WTC11 (cell line): ENCODE data around the gene RSRC1. TPM values are rescaled to one million over a fixed set of nuclear protein-coding genes. Genes with fewer than 3 reads are reported as not detected.

Experiments
- ATAC-seq: fragments of 200-7000 bp; cut with Tn5 transposase; 2 replicates; pipeline ENCODE4 v1.10.0; 2021; ENCODE audit warnings: mild to moderate bottlenecking, moderate library complexity
- CTCF ChIA-PET: fragments of 300-600 bp; sonication (Branson Sonifier 250); formaldehyde crosslinking; loops from one replicate; lab custom pipeline; 2021; ENCODE audit warnings: antibody characterized with exemption; lab: Charles Lee
- POLR2A ChIA-PET: fragments of 350-600 bp; sonication (Branson Sonifier 250); formaldehyde crosslinking; loops from one replicate; lab custom pipeline; 2021; ENCODE audit warnings: antibody characterized with exemption; lab: Charles Lee
- DNase-seq: peaks from one replicate; pipeline ENCODE4 v3.0.0; 2021; ENCODE audit warnings: low spot score
- H3K27ac Mint-ChIP-seq: 2 replicates; pipeline ENCODE4 v1.8.0; 2021; ENCODE audit warnings: mixed read lengths
- H3K27me3 Mint-ChIP-seq: 2 replicates; pipeline ENCODE4 v1.8.0; 2021; ENCODE audit warnings: low read depth, mild to moderate bottlenecking, moderate library complexity, mixed read lengths
- H3K36me3 Mint-ChIP-seq: 2 replicates; pipeline ENCODE4 v1.8.0; 2021; ENCODE audit warnings: mixed read lengths
- H3K4me1 Mint-ChIP-seq: 2 replicates; pipeline ENCODE4 v1.8.0; 2022; ENCODE audit warnings: mixed read lengths
- H3K4me3 Mint-ChIP-seq: 2 replicates; pipeline ENCODE4 v1.8.0; 2021; ENCODE audit warnings: mild to moderate bottlenecking, moderate library complexity, mixed read lengths
- H3K9me3 Mint-ChIP-seq: 2 replicates; pipeline ENCODE4 v1.8.0; 2021; ENCODE audit warnings: mixed read lengths
- AR ChIP-seq: fragments of 250-450 bp; sonication (Bioruptor Pico); IDR thresholded peaks from 2 replicates; pipeline ENCODE4 v1.9.0; 2021; ENCODE audit warnings: mild to moderate bottlenecking
- ATF6 ChIP-seq: sonication (generic); formaldehyde crosslinking; IDR thresholded peaks from 2 replicates; pipeline ENCODE4 v1.8.1; 2023; ENCODE audit warnings: mild to moderate bottlenecking, missing genetic modification reagents
- CBFB ChIP-seq: sonication (generic); formaldehyde crosslinking; IDR thresholded peaks from 2 replicates; pipeline ENCODE4 v1.8.1; 2022; ENCODE audit warnings: mild to moderate bottlenecking, low read depth, missing genetic modification reagents
- CDX4 ChIP-seq: fragments of 250-450 bp; sonication (Bioruptor Pico); IDR thresholded peaks from 2 replicates; pipeline ENCODE4 v1.9.0; 2021; ENCODE audit warnings: moderate library complexity, mild to moderate bottlenecking, inconsistent platforms, borderline replicate concordance
- CTCF ChIP-seq: fragments of 200-600 bp; IDR thresholded peaks from 2 replicates; pipeline ENCODE4 v1.8.0; 2022; ENCODE audit warnings: antibody characterized with exemption
- E2F5 ChIP-seq: sonication (generic); formaldehyde crosslinking; IDR thresholded peaks from 2 replicates; pipeline ENCODE4 v1.8.1; 2022; ENCODE audit warnings: mild to moderate bottlenecking, moderate library complexity, missing genetic modification reagents
- ELF4 ChIP-seq: sonication (generic); formaldehyde crosslinking; IDR thresholded peaks from 2 replicates; pipeline ENCODE4 v1.8.1; 2022; ENCODE audit warnings: low read depth, mild to moderate bottlenecking, moderate library complexity, missing genetic modification reagents
- GTF2I ChIP-seq: fragments of 250-450 bp; sonication (Bioruptor Pico); conservative IDR thresholded peaks from 2 replicates; pipeline ENCODE4 v1.4.0; 2021; ENCODE audit warnings: mild to moderate bottlenecking
- NFATC4 ChIP-seq: fragments of 250-450 bp; sonication (Bioruptor Pico); IDR thresholded peaks from 2 replicates; pipeline ENCODE4 v1.9.0; 2021; ENCODE audit warnings: mild to moderate bottlenecking
- NFYB ChIP-seq: sonication (generic); formaldehyde crosslinking; conservative IDR thresholded peaks from 2 replicates; pipeline ENCODE4 v1.8.0; 2022; ENCODE audit warnings: low read depth, missing genetic modification reagents
- OVOL2 ChIP-seq: fragments of 250-450 bp; sonication (Bioruptor Pico); IDR thresholded peaks from 2 replicates; pipeline ENCODE4 v1.9.0; 2021; ENCODE audit warnings: mild to moderate bottlenecking, borderline replicate concordance
- PRRX2 ChIP-seq: fragments of 250-450 bp; sonication (Bioruptor Pico); IDR thresholded peaks from 2 replicates; pipeline ENCODE4 v1.8.0; 2021; ENCODE audit warnings: mild to moderate bottlenecking
- TCF7 ChIP-seq: sonication (generic); formaldehyde crosslinking; IDR thresholded peaks from 2 replicates; pipeline ENCODE4 v1.8.0; 2022; ENCODE audit warnings: mild to moderate bottlenecking, low read depth, missing genetic modification reagents, moderate library complexity
- ZNF121 ChIP-seq: sonication (generic); formaldehyde crosslinking; IDR thresholded peaks from 2 replicates; pipeline ENCODE4 v1.8.0; 2023; ENCODE audit warnings: missing genetic modification reagents
- ZNF138 ChIP-seq: sonication (generic); formaldehyde crosslinking; conservative IDR thresholded peaks from 2 replicates; pipeline ENCODE4 v1.8.1; 2022; ENCODE audit warnings: mild to moderate bottlenecking, moderate library complexity, missing genetic modification reagents
- ZNF263 ChIP-seq: sonication (generic); formaldehyde crosslinking; IDR thresholded peaks from 2 replicates; pipeline ENCODE4 v1.8.1; 2022; ENCODE audit warnings: low read depth, mild to moderate bottlenecking, moderate library complexity, missing genetic modification reagents
- ZNF396 ChIP-seq: fragments of 250-450 bp; sonication (Bioruptor Pico); IDR thresholded peaks from 2 replicates; pipeline ENCODE4 v1.8.0; 2021; ENCODE audit warnings: mild to moderate bottlenecking, moderate library complexity, borderline replicate concordance
- ZNF416 ChIP-seq: fragments of 250-450 bp; sonication (Bioruptor Pico); IDR thresholded peaks from 2 replicates; pipeline ENCODE4 v1.9.0; 2021; ENCODE audit warnings: mild to moderate bottlenecking, inconsistent platforms
- ZNF423 ChIP-seq: fragments of 250-450 bp; sonication (Bioruptor Pico); IDR thresholded peaks from 2 replicates; pipeline ENCODE4 v2.1.2; 2022; ENCODE audit warnings: mild to moderate bottlenecking, moderate library complexity
- total RNA-seq: library from RNA; stranded (reverse); gene quantifications from 3 replicates; pipeline ENCODE4 v1.2.3, GENCODE V29; 2021

The RSRC1 gene
- total RNA-seq, 1 experiment from 2014 or later = 21.3 TPM

GRCh38 chr3:158354713-158355112 is 244.8 kb downstream of the RSRC1 start:
- Mint-ChIP-seq H3K36me3 (no peaks in the 10 kb centered on the region), H3K27ac (no peak overlapping the region), H3K4me1 (no peaks in the 10 kb centered on the region), H3K9me3 (no peaks in the 10 kb centered on the region), H3K4me3 (no peak overlapping the region), H3K27me3 (no peaks in the 10 kb centered on the region)
- ChIA-PET POLR2A (no interaction called here), CTCF (no interaction called here)
- TF ChIP-seq ZNF138 (CRISPR knock-in tag) (no peak), ZNF396 (no peak), CDX4 (CRISPR knock-in tag) (no peak), CTCF (no peak)
- DNase-seq (no peak), ATAC-seq (no peak)

- no peak for TF ChIP-seq AR (CRISPR knock-in tag)
- TF ChIP-seq ZNF423 (CRISPR knock-in tag) = no peak
- no peak for TF ChIP-seq ELF4
- TF ChIP-seq PRRX2 (CRISPR knock-in tag) = no peak
- no peak for TF ChIP-seq NFYB (CRISPR knock-in tag)
- no peak for TF ChIP-seq ZNF121
- no peak for TF ChIP-seq ZNF263 (CRISPR knock-in tag)
- no peak for TF ChIP-seq ATF6 (CRISPR knock-in tag)
- TF ChIP-seq OVOL2 (CRISPR knock-in tag) = no peak
- TF ChIP-seq TCF7 (CRISPR knock-in tag) = no peak
- TF ChIP-seq NFATC4 (CRISPR knock-in tag) = no peak
- TF ChIP-seq CDX4 (CRISPR knock-in tag) = no peak
- TF ChIP-seq CBFB (CRISPR knock-in tag) = no peak
- TF ChIP-seq E2F5 (CRISPR knock-in tag) = no peak
- TF ChIP-seq GTF2I = no peak
- TF ChIP-seq ZNF416 = no peak
- DNase-seq (no peak), ATAC-seq (no peak)
- CTCF ChIA-PET = no interaction called here
- H3K36me3 Mint-ChIP-seq = no peaks in the 10 kb centered on the region
- no peak overlapping the region for H3K27ac Mint-ChIP-seq
- no peaks in the 10 kb centered on the region for H3K4me1 Mint-ChIP-seq
- POLR2A ChIA-PET = no interaction called here
- H3K9me3 Mint-ChIP-seq = no peaks in the 10 kb centered on the region
- no peaks in the 10 kb centered on the region for H3K27me3 Mint-ChIP-seq
- H3K4me3 Mint-ChIP-seq = no peak overlapping the region
Measured at GRCh38 chr3:158355623-158356588, 246.0 kb downstream of the RSRC1 start.
